HG03354 (cell line): ENCODE data around the gene ZNF32.
"Not testable (repeated sequence)": the region's sequence is repeated elsewhere in the genome, so short reads cannot be mapped to it uniquely, and the experiment has no call there.

Experiments
- ATAC-seq: cut with Tn5 transposase; IDR thresholded peaks from one replicate; pipeline ENCODE4 v1.9.1; 2021; ENCODE audit warnings: mild to moderate bottlenecking; ENCODE audit not compliant: unreplicated experiment, poor library complexity, severe bottlenecking

Gene ZNF32

GRCh38 chr10:43645866-43646265 is 2.8 kb downstream of the ZNF32 start:
- no peak for ATAC-seq

- ATAC-seq, result no peak
Measured at GRCh38 chr10:43644252-43644651, 4.4 kb downstream of the ZNF32 start.

DNA sequence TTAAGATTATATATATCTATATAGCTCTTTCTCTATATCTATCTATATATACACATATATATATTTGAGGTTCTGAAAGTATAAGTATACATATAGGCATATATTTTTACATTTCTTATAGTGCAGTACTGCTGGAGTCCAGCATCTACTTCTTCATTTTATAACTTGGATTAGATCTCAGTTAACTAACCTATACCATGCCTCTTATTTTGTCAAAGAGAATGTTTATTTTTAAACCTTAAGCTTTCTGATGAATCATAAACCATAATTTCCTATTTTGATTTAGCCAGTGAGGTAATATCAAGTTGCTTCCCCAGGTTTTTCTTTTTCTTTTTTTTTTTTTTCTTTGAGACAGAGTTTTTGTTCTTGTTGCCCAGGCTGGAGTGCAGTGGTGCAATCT is 8.1 kb downstream of the ZNF32 start:
- ATAC-seq, result no peak

GRCh38 chr10:43635816-43636215 is 12.9 kb downstream of the ZNF32 start:
- ATAC-seq, result not testable (repeated sequence)

- no peak for ATAC-seq
Measured at GRCh38 chr10:43628956-43629355, 19.7 kb downstream of the ZNF32 start.

- ATAC-seq, result no peak
Measured at GRCh38 chr10:43627942-43628341, 20.7 kb downstream of the ZNF32 start.

- no peak for ATAC-seq
Measured at GRCh38 chr10:43623351-43623750, 25.3 kb downstream of the ZNF32 start.

GRCh38 chr10:43622038-43622437 is 26.6 kb downstream of the ZNF32 start:
- no peak for ATAC-seq

DNA sequence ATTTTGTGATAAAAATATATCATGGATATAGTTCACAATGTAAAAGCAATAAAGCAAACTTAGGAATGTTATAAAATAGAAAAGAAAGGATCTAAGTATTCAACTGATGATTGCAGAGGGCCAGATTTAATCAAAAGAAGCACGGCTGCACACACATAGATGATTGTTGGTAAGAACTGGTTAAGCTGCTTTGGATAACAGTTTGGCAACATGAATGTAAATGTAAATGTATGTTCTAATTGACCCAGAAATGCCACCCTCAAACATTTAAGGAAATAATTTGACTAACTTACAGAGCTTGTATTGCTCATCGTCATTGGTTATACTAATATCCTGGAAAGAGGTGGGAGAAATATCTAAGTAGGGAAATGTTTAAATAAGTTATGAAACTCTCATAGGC is 29.3 kb downstream of the ZNF32 start:
- ATAC-seq, result no peak

GRCh38 chr10:43616697-43617370 is 31.8 kb downstream of the ZNF32 start:
- no peak for ATAC-seq

GRCh38 chr10:43610636-43611035 is 38.0 kb downstream of the ZNF32 start:
- no peak for ATAC-seq

DNA sequence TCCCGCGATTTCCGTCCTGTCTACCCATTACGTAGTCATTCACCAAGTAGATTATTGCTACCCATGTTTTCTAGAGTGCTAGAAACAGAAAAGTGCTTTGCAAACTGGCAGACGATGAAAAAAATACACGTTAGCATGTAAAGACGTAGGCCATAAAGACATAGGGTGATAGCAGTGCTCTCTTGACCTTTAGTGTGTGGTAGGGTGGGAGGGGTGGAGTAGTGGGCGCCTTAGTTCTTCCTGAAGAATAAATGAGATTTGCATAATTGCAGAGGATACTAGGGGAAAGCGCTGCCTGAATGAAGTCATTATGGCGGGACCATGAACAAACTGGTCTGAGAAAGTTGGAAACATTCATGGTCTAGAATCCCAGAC is 41.5 kb downstream of the ZNF32 start:
- no peak for ATAC-seq

DNA sequence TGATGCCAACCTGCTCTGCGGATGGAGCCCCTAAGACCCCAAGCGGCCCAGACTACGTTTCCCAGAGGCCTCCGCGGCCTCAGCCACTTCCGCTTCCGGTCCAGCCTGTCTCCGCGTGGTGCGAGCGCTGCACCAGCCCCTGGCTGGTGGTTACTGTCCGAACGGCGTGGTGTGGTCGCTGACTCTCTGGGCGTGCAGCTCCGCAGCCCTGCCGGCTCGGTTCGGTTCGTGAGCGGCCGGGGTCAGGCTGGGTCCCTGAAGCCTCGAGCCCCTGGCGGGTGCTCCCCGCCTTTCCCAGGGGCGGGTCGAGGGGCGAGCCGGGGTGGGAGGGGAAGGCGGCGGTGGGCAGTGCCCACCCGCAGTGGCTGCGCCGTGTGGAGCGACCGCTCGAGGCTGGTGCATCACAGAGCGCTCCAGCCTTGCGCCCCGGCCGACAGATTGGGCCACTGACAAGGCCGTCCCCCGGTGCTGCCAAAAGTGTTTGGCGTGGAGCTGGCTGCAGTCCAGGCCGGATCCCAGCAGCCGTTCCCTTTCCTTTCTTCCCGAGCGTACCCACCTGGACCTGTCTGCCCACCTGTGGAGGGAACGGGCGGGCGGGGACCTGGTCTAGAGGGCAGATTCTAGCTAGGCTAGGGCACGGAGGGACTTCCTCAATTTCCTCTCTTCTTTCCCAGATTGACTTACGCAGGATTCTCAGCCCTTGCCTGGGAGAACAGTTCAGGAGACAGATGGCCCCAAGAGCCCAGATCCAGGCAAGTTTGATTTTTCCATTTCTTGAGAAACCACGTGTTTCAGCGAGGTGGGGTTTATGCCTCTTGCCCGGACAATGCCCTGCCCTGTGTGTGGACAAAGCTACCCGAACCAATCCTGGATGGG is 42.1 kb downstream of the ZNF32 start, which contains the start of gene ZNF485:
TSS of gene ZNF485 (plus strand) at position 116 of the 876 bp plus-strand sequence. CDS start at position 729, 613 bp downstream.
- ATAC-seq, result peak; percentile 98

- peak; percentile 15 for ATAC-seq
Measured at GRCh38 chr10:43605850-43606322, 42.8 kb downstream of the ZNF32 start.

- ATAC-seq, result not testable (repeated sequence)
Measured at GRCh38 chr10:43601576-43601975, 47.1 kb downstream of the ZNF32 start.

- no peak for ATAC-seq
Measured at GRCh38 chr10:43599333-43599732, 49.3 kb downstream of the ZNF32 start.

DNA sequence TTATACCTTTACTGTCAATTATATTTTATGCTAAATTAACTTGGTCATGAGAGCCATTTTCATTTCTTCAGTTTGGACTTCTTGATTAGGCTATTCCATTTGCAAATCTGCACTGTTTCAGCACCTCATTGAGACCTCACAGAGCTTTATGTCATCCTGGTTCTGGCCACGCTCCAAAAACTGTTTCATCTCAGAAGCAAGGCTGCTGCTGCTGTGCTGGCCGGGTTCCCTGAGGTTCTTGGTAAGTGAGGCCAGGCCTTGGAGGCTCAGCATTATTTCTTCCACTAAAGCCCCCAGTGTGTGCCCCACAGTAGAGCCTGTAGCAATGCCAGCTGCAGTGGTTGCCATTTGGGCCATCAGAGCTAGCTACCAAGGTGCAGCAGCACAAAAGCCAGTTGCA is 50.2 kb downstream of the ZNF32 start:
- no peak for ATAC-seq

DNA sequence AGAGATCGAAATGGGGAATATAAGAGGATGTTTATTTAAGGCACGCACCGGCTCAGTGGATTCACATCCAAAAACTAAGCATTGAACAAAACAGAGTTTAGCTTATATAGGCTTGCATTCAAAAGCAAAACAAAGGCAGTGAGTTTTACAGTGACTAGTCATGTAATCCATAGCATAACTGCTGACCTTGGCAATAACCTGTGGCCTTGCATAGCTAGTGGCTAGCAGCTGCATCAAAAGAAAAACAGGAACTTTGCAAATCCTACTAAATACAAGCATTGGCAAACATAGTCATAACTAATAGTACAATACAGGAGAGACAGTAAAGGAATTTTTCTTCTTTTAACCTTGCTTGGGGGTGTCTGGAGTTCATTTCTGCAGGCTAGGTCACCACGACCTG is 52.1 kb downstream of the ZNF32 start:
- no peak for ATAC-seq

DNA sequence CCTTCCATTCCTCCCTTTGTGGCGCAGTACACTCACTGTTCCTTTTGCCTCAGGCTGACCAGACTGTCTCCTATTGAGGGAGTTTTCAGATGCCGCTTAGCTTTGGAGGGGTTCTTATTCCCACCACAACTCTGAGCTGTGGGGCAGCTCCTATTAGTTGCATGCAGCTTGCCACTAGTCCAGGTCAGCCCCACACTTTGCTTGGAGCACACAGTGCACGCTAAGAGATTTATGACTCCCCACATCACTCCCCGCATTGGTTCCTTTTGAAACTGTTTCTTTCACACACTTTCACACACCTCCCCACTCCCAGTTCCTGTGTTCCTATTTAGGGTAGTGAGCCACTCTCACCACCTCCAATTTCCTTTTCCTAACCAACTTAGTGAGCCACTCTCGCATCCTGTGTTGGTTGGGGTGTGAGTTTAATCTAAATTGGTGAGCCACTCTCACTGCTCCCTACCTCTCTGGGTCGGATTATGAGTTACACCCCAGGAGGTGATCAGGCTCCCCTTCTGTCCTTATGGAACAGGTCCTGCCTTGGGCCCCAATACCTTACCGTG is 52.9 kb downstream of the ZNF32 start:
- ATAC-seq, result peak; percentile 35

GRCh38 chr10:43594944-43595589 is 53.6 kb downstream of the ZNF32 start:
- peak; percentile 97 for ATAC-seq
